ENCODE data around the gene HLCS.

HLCS gene

DNA sequence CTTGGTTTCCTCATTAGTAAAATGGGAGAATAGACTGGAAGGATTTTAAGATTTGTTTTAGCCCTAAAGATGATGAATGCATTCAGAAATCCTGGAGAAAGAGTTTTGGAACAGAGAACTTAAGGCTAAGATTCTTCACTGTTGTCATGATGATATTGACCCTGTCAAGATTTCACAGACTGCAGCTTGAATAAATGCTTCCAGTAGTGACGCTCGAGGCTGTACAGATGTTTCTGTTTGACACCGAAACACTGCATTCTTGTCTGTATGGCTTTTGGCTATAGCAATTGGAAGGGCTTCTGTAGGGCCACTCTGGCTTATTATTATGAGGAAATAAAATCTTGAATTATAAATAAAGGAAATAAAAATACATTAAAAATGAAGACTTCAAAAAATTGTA lies 241.8 kb downstream of the HLCS start:
- no peak for DNase-seq (ENCODE audit: low read depth in 2 of 2)

- no peak for DNase-seq (ENCODE audit: low read depth in 2 of 2)
Measured at GRCh38 chr21:36723371-36723881, 243.0 kb downstream of the HLCS start.

DNA sequence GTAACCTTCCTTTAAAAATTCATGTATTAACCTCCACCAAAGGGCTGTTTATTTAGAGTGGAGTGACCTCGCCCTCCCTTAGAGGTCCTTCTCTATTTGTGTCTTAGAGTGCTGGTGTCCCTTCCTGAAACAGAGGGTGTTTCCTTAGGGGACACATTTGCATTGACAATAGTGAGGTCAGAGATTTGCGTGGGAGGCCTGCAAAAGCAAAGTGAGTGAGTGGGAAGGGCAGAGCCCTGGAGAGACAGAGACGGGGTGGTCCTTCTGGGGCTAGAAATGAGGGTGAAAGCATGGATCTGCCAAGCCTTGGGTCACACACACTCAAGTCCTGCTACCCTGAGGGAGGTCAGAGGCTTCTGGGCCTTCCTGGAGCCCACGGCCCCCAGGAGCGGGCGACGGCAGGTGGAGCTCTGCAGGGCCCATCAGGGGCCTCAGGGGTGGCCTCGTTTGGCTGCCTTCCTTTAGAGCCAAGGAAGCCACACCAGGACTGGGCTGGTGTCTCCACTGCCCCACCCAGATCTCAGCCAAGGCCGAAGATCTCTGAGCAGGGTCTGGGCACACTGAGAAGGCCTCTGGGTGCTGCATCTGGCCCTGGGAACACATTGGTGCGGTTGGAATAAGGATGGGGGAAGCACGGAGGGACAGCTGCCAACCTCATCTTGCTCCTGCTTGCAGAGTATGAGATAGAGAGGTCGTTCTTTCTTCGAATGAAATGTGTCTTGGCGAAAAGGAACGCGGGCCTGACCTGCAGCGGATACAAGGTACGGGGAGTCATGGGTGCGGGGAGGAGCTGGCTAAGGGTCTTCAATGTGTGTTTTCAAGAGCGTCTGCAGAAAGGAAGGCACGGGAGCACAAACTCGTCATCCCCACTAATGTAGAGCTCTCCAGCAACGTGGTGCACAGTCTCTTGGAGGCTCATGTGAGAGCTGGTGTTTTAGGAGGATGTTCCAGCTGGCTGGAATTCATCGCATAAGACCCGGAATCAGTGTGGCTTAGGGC lies 243.8 kb downstream of the HLCS start:
- no peak for DNase-seq (ENCODE audit: low read depth in 2 of 2)

GRCh38 chr21:36721817-36722216 lies 244.7 kb downstream of the HLCS start:
- DNase-seq (ENCODE audit: low read depth in 2 of 2): no peak

DNA sequence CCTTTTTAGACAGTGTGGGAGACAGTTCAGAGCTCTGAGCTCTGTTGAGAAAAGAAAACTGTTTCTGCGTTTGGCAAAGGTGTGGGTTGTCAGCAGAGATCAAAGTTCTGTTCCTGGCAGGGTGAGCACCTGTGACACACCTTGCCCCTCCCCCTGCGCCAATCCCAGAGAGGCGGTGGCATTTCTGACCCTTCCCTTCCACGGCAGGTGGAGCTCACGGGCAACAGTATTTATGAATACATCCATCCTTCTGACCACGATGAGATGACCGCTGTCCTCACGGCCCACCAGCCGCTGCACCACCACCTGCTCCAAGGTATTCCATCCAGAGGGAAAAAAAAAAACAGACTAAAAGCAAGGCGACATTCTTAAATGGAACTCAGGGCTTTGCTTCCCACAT lies 246.9 kb downstream of the HLCS start:
- DNase-seq (ENCODE audit: low read depth in 2 of 2): no peak

GRCh38 chr21:36718951-36719501 lies 247.4 kb downstream of the HLCS start:
- no peak for DNase-seq (ENCODE audit: low read depth in 2 of 2)

- no peak for DNase-seq (ENCODE audit: low read depth in 2 of 2)
Measured at GRCh38 chr21:36717976-36718375, 248.5 kb downstream of the HLCS start.

GRCh38 chr21:36716836-36717235 lies 249.6 kb downstream of the HLCS start:
- no peak for DNase-seq (ENCODE audit: low read depth in 2 of 2)

DNA sequence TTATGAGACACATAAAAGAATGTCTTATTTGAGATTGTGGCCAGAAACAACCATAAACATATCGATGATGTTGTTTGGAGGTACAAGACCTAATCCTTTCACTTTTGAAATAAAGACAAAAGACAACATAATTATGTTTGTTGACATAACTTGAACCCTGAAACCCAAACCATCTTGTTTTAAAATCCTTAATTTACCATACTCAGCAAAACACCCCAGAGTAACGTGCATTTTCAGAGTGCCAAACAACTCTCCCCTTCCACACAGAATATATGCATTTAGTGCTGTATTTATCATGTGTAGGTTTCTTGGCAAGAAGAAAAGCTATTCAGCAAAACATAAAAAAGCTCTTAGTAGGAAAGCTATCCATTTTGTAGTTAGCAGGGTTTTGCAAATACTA lies 250.1 kb downstream of the HLCS start:
- no peak for DNase-seq (ENCODE audit: low read depth in 2 of 2)

GRCh38 chr21:36713746-36714145 lies 252.7 kb downstream of the HLCS start:
- no peak for DNase-seq (ENCODE audit: low read depth in 2 of 2)

DNA sequence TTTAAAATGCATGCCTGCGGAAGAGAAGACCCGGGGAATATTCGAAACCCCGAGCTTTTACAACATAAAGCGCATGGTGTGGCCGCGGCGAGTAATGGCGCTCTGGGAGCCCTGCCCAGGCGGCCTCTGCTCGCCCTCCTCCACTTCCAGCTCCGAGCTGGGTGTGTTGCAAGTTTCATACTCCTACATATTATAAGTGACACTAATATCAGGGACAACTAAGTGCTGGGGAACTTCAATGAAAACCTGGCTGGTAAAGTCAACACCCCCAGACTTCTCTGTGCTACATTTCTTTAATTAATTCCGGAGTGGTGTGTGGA lies 255.8 kb downstream of the HLCS start:
- no peak for DNase-seq (ENCODE audit: low read depth in 2 of 2)

DNA sequence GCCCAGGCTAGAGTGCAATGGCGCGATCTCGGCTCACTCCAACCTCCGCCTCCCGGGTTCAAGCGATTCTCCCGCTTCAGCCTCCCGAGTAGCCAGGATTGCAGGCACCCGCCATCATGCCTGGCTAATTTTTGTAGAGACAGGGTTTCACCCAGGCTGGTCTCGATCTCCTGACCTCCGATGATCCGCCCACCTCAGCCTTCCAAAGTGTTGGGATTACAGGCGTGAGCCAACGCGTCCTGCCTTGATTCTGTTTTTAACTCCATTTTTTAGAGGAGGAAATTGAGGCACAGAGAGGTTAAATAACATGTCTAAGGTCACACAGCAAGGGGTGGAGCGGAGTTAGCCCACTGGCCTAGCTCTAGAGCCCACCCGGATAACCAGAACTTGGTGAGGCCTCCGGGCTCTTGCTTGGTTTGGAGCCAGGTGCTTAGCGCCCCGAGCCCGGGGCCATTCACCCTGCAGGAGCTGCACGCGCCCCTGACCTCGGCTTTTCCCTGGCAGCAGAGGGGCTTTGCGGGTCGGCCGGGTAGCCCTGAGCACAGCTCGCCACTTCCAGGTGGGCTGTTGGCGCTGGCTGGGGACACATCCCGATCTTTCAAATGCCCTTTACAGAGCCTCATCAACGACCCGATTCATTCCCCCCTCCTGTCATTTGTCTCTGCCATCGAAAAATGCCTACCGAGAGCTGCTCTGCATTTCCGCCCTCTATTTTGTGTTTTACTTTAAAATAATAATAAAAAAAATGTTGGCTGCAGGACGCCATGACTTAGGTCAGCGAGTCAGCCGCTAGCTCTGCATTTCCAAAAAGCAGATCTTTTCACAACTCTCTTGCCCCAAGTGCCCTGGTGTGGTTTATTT lies 256.4 kb downstream of the HLCS start:
- DNase-seq (ENCODE audit: low read depth in 2 of 2): no peak

GRCh38 chr21:36709030-36709867 lies 257.2 kb downstream of the HLCS start:
- DNase-seq (ENCODE audit: low read depth in 2 of 2): no peak

GRCh38 chr21:36708286-36709029 lies 258.0 kb downstream of the HLCS start:
- DNase-seq (ENCODE audit: low read depth in 2 of 2): no peak

- no peak for DNase-seq (ENCODE audit: low read depth in 2 of 2)
Measured at GRCh38 chr21:36707763-36708285, 258.6 kb downstream of the HLCS start.

DNA sequence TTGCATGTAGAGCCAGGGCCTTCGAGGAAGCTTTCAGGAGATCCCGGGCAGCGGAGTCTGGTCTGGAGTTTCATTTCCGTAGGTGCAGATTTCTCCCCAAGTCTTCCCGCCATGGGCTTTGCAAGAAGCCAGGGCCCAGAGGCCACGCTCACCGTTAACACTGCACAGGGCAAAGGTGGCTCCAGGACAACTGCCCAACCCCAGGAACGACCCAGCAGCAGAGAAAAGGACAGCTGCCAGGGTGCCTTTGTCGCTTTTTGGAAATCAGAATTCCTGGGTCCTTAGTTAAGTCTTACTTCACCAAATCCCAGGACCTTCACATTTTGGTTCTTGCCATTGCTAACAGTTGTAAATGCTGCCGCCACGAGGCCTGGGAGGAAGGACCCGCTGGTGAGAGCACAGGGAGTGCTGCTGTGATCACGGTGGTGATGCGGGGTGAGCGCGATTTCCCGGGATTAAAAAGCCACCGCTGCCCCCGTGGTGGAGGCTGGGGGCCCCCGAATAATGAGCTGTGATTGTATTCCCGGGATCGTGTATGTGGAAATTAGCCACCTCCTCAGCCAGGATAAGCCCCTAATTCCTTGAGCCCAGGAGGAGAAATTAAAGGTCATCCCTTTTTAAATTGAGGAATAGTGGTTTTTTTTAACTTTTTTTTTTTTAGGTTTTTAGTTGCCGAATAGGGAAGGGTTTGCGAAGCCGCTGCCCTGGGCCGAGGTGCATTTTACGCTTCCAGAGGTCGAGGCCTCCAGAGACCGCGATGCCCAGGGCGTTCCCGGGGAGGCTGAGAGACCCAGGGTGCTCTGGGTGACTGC lies 259.3 kb downstream of the HLCS start:
- DNase-seq (ENCODE audit: low read depth in 2 of 2): no peak

GRCh38 chr21:36706482-36706852 lies 260.0 kb downstream of the HLCS start:
- DNase-seq (ENCODE audit: low read depth in 2 of 2): no peak

DNA sequence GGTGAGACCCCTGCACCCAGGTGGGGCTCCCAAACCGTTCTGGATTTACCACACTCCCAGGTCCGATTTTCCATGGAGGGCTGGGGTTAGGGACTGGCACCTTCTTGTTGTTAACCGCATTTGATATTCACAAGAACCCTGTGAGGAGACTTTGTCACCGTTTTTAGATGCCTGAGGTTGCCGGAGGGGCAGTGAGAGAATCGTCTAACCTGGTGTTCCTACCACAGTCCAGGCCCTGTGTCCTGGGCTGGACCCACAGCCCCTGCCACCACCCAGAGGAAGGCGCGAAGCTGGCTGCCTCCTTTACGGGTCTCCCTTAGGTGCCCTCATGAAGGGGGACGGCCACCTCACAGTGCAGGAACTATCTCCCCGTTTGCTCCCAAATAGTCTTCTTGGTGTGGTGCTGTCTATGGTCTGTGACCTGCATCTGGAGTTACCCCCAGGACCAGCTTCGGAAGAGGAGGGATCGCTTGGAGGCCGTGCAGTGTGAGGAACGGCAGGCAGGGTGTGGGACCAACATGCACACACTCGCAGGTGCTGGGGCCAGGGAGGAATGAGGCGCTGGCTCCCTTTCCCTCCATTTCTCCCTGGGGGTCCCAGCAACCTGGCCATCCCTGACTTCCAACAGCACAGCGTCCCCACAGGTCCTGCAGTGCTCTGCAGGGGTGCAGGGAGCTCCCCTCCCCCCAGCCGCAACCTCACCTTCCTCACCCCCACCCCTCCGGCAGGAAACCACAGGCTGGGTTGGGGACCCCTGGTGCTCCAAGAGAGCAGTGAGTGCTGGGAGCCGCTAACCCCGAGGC lies 260.6 kb downstream of the HLCS start:
- DNase-seq (ENCODE audit: low read depth in 2 of 2): no peak

Data from stimulated activated CD4-positive, alpha-beta T cell treated with anti-CD3 and anti-CD28 coated beads, Interleukin-15, amount 100 ng/mL, for 48 hours (primary cell).